Measurements from ENCODE around the gene NUDT4. TPM values are rescaled to one million over a fixed set of nuclear protein-coding genes. Genes with fewer than 3 reads are reported as not detected.

Gene NUDT4
- total RNA-seq, 1 experiment from 2014 or later: 30.2 TPM

- Histone ChIP-seq H3K27ac (ENCODE audit: low read length) (no peak overlapping the region), H3K9me3 (ENCODE audit: low read length) (no peaks in the 10 kb centered on the region), H3F3A (ENCODE audit: low read length, unreplicated experiment) (no peaks in the 10 kb centered on the region), H3K9ac (ENCODE audit: low read length) (no peak overlapping the region), H3K79me2 (ENCODE audit: low read length) (no peaks in the 10 kb centered on the region), H3K9me2 (replicated peaks; ENCODE audit: low read length) (no peaks in the 10 kb centered on the region), H3K4me2 (ENCODE audit: low read length) (no peak overlapping the region), H4K20me1 (ENCODE audit: low read length) (no peaks in the 10 kb centered on the region), H3K27me3 (ENCODE audit: low read length) (no peaks in the 10 kb centered on the region), H3K4me3 (ENCODE audit: low read length) (no peak overlapping the region), H3K4me1 (ENCODE audit: insufficient read depth, low read length) (no peaks in the 10 kb centered on the region), H3K36me3 (ENCODE audit: low read depth, low read length) (no peaks in the 10 kb centered on the region), H2AFZ (ENCODE audit: low read length) (no peak overlapping the region)
- POLR2A ChIA-PET (ENCODE audit: unreplicated experiment): no interaction called here
- intact Hi-C loops (cut with micrococcal nuclease): no loop called here
- ATAC-seq: no peak
- no peak for DNase-seq
- no TSS peak for BruUV-seq (replicated peaks)
- CTCF ChIA-PET: no interaction called here
- TF ChIP-seq CTCF (conservative IDR thresholded peaks at IDR 0.05; ENCODE audit: low read depth, low read length) (no peak), EZH2 (IDR thresholded peaks at IDR 0.05; ENCODE audit: low read length, unreplicated experiment) (no peak), EZH2phosphoT487 (IDR thresholded peaks at IDR 0.05; ENCODE audit: borderline replicate concordance, low read length) (no peak)
Measured at GRCh38 chr12:93456077-93456476, 78.4 kb downstream of the NUDT4 start.

Other genes starting within 250 kb of the NUDT4 start
- 128 and 205 TPM in 2 replicates for gene UBE2N, start 64.0 kb downstream of the NUDT4 start, total RNA-seq (2014; rRNA removed)
- gene MRPL42, start 89.6 kb downstream of the NUDT4 start, total RNA-seq (2014; rRNA removed): 69.6 and 119 TPM in 2 replicates
- gene SOCS2, start 194.8 kb downstream of the NUDT4 start, total RNA-seq (2014; rRNA removed): 28.9 and 43.1 TPM in 2 replicates

Data from PC-3 (cell line).